IPS-15b (cell line): ENCODE data around the gene RNASE11.

Experiments
- H3K27me3 ChIP-seq: one replicate; pipeline ENCODE4 v1.6.1; 2013; ENCODE audit warnings: low read length; ENCODE audit not compliant: control insufficient read depth, insufficient read depth
- H3K36me3 ChIP-seq: one replicate; pipeline ENCODE4 v1.6.1; 2013; ENCODE audit warnings: low read length; ENCODE audit not compliant: control insufficient read depth, insufficient read depth
- H3K4me1 ChIP-seq: one replicate; pipeline ENCODE4 v1.6.1; 2013; ENCODE audit warnings: mild to moderate bottlenecking, low read length; ENCODE audit not compliant: control insufficient read depth, insufficient read depth
- H3K4me3 ChIP-seq: one replicate; pipeline ENCODE4 v1.5.1; 2013; ENCODE audit warnings: low read depth, low read length
- H3K9ac ChIP-seq: one replicate; pipeline ENCODE4 v1.6.1; 2013; ENCODE audit warnings: low read depth, mild to moderate bottlenecking, low read length
- H3K9me3 ChIP-seq: one replicate; pipeline ENCODE4 v1.6.1; 2013; ENCODE audit warnings: mild to moderate bottlenecking, low read length; ENCODE audit not compliant: control insufficient read depth, insufficient read depth

The RNASE11 gene

GRCh38 chr14:20587489-20588154 lies at the start of gene RNASE11:
RNASE11 (minus strand) TSS chr14:20588001.
- H3K9me3 ChIP-seq: no peaks in the 10 kb centered on the region
- no peaks in the 10 kb centered on the region for H3K36me3 ChIP-seq
- no peak within 1 kb of the TSS for H3K9ac ChIP-seq
- H3K27me3 ChIP-seq: no peaks in the 10 kb centered on the region
- peaks cover 13% of the 10 kb centered on the region for H3K4me1 ChIP-seq
- no peak within 1 kb of the TSS for H3K4me3 ChIP-seq

- H3K36me3 ChIP-seq: no peaks in the 10 kb centered on the region
- H3K9ac ChIP-seq: peak overlapping the region; percentile 32
- peak overlapping the region; percentile 67 for H3K4me3 ChIP-seq
- H3K9me3 ChIP-seq: no peaks in the 10 kb centered on the region
- peaks cover 32% of the 10 kb centered on the region for H3K27me3 ChIP-seq
- H3K4me1 ChIP-seq: peaks cover 4% of the 10 kb centered on the region
These were observed 45.3 kb upstream of the RNASE11 start for GRCh38 chr14:20632831-20633691.

GRCh38 chr14:20632448-20632830 lies 44.6 kb upstream of the RNASE11 start:
- Histone ChIP-seq H3K9me3 (no peaks in the 10 kb centered on the region), H3K4me3 (peak overlapping the region; percentile 67), H3K27me3 (peaks cover 39% of the 10 kb centered on the region), H3K9ac (peak overlapping the region; percentile 32), H3K4me1 (peaks cover 9% of the 10 kb centered on the region), H3K36me3 (no peaks in the 10 kb centered on the region)

- Histone ChIP-seq H3K27me3 (peaks cover 44% of the 10 kb centered on the region), H3K9me3 (no peaks in the 10 kb centered on the region), H3K4me3 (peak overlapping the region; percentile 67), H3K9ac (no peak overlapping the region), H3K4me1 (peaks cover 10% of the 10 kb centered on the region), H3K36me3 (no peaks in the 10 kb centered on the region)
These were observed 44.1 kb upstream of the RNASE11 start for GRCh38 chr14:20631880-20632389.

- Histone ChIP-seq H3K9ac (no peak overlapping the region), H3K4me3 (peak overlapping the region; percentile 67), H3K4me1 (peaks cover 10% of the 10 kb centered on the region), H3K27me3 (peaks cover 50% of the 10 kb centered on the region), H3K9me3 (no peaks in the 10 kb centered on the region), H3K36me3 (no peaks in the 10 kb centered on the region)
These were observed 43.5 kb upstream of the RNASE11 start for GRCh38 chr14:20631023-20631879.

- Histone ChIP-seq H3K4me3 (peak overlapping the region; percentile 67), H3K9me3 (no peaks in the 10 kb centered on the region), H3K4me1 (peaks cover 10% of the 10 kb centered on the region), H3K9ac (no peak overlapping the region), H3K36me3 (no peaks in the 10 kb centered on the region), H3K27me3 (peaks cover 53% of the 10 kb centered on the region)
These were observed 42.7 kb upstream of the RNASE11 start for GRCh38 chr14:20630340-20631022.

- H3K9ac ChIP-seq: no peak overlapping the region
- no peaks in the 10 kb centered on the region for H3K36me3 ChIP-seq
- peak overlapping the region; percentile 20 for H3K4me3 ChIP-seq
- H3K27me3 ChIP-seq: peaks cover 53% of the 10 kb centered on the region
- no peaks in the 10 kb centered on the region for H3K9me3 ChIP-seq
- peaks cover 10% of the 10 kb centered on the region for H3K4me1 ChIP-seq
These were observed 40.5 kb upstream of the RNASE11 start for GRCh38 chr14:20628063-20628854.

- H3K4me1 ChIP-seq: peaks cover 10% of the 10 kb centered on the region
- peaks cover 61% of the 10 kb centered on the region for H3K27me3 ChIP-seq
- H3K36me3 ChIP-seq: no peaks in the 10 kb centered on the region
- H3K9ac ChIP-seq: no peak overlapping the region
- peak overlapping the region; percentile 20 for H3K4me3 ChIP-seq
- no peaks in the 10 kb centered on the region for H3K9me3 ChIP-seq
These were observed 39.7 kb upstream of the RNASE11 start for GRCh38 chr14:20627346-20628027.

- Histone ChIP-seq H3K9ac (no peak overlapping the region), H3K27me3 (peaks cover 62% of the 10 kb centered on the region), H3K4me1 (peaks cover 10% of the 10 kb centered on the region), H3K36me3 (no peaks in the 10 kb centered on the region), H3K4me3 (peak overlapping the region; percentile 73), H3K9me3 (no peaks in the 10 kb centered on the region)
These were observed 38.5 kb upstream of the RNASE11 start for GRCh38 chr14:20626274-20626673.

- H3K36me3 ChIP-seq: no peaks in the 10 kb centered on the region
- H3K9me3 ChIP-seq: no peaks in the 10 kb centered on the region
- peak overlapping the region; percentile 73 for H3K4me3 ChIP-seq
- no peak overlapping the region for H3K9ac ChIP-seq
- H3K4me1 ChIP-seq: peaks cover 10% of the 10 kb centered on the region
- peaks cover 55% of the 10 kb centered on the region for H3K27me3 ChIP-seq
These were observed 36.8 kb upstream of the RNASE11 start for GRCh38 chr14:20624495-20625070.
